OCI-LY3 (cell line): ENCODE data around the gene AGPAT3.

Experiments used
- EZH2phosphoT487 ChIP-seq: fragments of 200-600 bp; shearing (Covaris generic); IDR thresholded peaks from 2 replicates; pipeline ENCODE4 v1.6.1; 2018; ENCODE audit warnings: antibody characterized with exemption, mixed run types, low read depth
- TF ChIP-seq, protein P1 (sequence below): fragments of 200-600, 300-600 bp; sonication (generic); IDR thresholded peaks from 2 replicates; pipeline ENCODE4 v1.5.1; 2014; ENCODE audit warnings: antibody characterized with exemption, low read length, low read depth

DNA sequence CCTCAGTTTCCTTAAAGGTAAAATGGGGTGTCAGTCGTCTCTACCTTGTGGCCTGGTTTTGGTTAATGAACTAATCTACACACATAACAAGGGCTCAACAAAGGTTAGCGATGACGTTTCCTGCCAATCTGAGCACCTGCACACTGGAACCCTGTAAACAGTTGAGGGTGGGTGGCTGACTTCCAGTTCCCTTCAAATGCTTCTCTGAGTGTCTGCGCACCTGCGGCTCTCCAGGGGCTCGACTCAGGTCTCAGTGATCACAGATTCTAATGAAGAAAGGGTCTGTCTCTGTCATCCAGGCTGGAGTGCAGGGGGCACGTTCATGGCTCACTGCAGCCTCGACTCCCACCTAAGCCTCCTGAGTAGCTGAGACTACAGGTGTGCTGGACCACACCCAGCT lies 3.3 kb upstream of the AGPAT3 start:
- TF ChIP-seq, protein P1, sequence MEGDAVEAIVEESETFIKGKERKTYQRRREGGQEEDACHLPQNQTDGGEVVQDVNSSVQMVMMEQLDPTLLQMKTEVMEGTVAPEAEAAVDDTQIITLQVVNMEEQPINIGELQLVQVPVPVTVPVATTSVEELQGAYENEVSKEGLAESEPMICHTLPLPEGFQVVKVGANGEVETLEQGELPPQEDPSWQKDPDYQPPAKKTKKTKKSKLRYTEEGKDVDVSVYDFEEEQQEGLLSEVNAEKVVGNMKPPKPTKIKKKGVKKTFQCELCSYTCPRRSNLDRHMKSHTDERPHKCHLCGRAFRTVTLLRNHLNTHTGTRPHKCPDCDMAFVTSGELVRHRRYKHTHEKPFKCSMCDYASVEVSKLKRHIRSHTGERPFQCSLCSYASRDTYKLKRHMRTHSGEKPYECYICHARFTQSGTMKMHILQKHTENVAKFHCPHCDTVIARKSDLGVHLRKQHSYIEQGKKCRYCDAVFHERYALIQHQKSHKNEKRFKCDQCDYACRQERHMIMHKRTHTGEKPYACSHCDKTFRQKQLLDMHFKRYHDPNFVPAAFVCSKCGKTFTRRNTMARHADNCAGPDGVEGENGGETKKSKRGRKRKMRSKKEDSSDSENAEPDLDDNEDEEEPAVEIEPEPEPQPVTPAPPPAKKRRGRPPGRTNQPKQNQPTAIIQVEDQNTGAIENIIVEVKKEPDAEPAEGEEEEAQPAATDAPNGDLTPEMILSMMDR, result no peak
- no peak for TF ChIP-seq EZH2phosphoT487
